ENCODE measurements around the gene CUL7. TPM values are rescaled to one million over a fixed set of nuclear protein-coding genes. Genes with fewer than 3 reads are reported as not detected.
A peak's percentile ranks its signal among the peaks of the same experiment; 100 is the strongest.

Gene CUL7
- total RNA-seq, 1 donor: 48.5 TPM

DNA sequence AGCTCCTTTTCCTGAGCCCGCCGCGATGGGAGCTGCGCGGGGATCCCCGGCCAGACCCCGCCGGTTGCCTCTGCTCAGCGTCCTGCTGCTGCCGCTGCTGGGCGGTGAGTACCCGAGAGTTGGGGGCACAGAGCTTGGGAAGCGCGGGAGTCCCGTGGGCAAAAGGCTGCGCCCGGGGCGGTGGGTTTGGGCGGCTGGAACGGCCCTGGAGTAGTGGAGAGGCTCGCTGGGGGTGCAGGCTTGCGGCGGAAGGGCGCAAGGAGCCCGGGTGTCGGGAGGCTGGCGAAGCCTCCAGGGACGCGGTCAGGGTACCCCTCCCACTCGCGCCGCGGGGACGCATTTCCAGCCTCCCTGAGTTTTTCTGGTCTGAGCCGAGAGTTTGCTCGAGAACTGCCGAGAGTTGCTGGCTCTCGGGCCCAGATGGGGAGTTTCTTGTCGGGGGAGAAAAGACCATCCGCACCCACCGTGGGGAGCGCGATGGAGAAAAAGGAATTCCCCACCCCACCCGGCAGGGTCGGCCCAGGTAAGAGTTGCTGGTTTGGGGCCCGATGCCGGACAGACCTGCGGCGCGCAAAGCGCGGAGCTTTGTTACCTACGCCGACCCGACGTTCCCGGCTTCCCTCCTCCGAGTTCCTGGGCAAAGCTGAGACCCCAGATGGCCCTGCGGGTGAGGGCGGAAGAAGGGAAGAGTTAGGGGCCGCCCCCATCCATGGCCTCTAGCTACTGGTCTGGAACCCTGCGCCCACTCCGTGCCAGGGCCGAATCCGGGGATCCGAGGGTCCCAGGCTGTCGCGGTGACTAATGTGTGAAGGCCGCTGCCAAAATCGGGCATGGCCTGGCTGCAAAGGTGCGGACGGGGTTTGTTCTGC lies 23.0 kb upstream of the CUL7 start:
- Histone ChIP-seq H3K4me2 (ENCODE audit: insufficient read depth, low read length) (peak overlapping the region; percentile 83), H4K20me1 (ENCODE audit: insufficient read depth, low read length) (peaks cover 8% of the 10 kb centered on the region), H3K27me3 (ENCODE audit: insufficient read depth, low read length) (no peaks in the 10 kb centered on the region), H3K4me1 (ENCODE audit: insufficient read depth, low read length) (peaks cover 32% of the 10 kb centered on the region), H3K9me3 (ENCODE audit: low read depth, low read length) (no peaks in the 10 kb centered on the region), H3K36me3 (ENCODE audit: insufficient read depth, low read length) (peaks cover 9% of the 10 kb centered on the region), H3K4me3 (ENCODE audit: insufficient read depth, low read length) (peak overlapping the region; percentile 90), H2AFZ (ENCODE audit: low read length) (peak overlapping the region; percentile 73), H3K79me2 (ENCODE audit: insufficient read depth, low read length) (peaks cover 43% of the 10 kb centered on the region), H3K27ac (ENCODE audit: low read depth, low read length) (peak overlapping the region; percentile 58)
- TF ChIP-seq, protein P1, sequence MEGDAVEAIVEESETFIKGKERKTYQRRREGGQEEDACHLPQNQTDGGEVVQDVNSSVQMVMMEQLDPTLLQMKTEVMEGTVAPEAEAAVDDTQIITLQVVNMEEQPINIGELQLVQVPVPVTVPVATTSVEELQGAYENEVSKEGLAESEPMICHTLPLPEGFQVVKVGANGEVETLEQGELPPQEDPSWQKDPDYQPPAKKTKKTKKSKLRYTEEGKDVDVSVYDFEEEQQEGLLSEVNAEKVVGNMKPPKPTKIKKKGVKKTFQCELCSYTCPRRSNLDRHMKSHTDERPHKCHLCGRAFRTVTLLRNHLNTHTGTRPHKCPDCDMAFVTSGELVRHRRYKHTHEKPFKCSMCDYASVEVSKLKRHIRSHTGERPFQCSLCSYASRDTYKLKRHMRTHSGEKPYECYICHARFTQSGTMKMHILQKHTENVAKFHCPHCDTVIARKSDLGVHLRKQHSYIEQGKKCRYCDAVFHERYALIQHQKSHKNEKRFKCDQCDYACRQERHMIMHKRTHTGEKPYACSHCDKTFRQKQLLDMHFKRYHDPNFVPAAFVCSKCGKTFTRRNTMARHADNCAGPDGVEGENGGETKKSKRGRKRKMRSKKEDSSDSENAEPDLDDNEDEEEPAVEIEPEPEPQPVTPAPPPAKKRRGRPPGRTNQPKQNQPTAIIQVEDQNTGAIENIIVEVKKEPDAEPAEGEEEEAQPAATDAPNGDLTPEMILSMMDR (IDR thresholded peaks at IDR 0.05; ENCODE audit: extremely low read depth, low read depth, low read length): no peak
- peak; percentile 90 for DNase-seq (ENCODE audit: insufficient read length, low spot score, missing footprints)

DNA sequence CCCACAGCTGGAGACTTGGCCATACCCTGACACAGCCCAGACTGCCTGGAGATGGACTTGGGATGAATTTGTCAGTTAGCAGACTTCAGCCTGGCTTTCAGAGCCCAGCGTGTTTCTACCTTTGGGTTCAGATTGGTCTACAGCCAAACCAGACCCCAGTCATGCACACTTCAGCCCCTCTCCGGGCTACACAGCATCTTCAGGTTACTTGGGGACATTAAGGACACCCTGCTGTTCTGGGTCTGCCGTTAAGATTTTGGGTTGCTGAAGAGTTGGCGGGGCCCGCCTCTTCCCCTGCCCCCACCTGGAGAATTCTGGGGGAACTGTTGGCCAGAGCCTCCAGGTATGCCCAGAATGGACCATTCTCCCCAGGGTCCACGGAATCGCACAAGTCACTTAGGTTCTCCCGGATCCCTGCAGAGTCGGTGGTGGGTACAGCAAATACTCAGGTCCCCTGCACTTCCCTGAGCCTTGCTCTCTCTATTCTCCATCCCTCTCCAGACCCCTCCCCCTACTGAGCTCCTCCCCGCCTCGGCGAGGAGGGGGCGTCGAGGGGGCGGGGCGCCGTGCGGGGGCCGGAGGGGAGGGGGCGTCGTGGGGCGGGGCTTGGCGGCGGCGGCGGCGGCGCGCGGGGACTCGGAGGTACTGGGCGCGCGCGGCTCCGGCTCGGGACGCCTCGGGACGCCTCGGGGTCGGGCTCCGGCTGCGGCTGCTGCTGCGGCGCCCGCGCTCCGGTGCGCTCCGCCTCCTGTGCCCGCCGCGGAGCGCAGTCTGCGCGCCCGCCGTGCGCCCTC lies 22.2 kb upstream of the CUL7 start, which contains the start of gene PTK7:
Gene PTK7 (plus strand): TSS at position 645 of the 794 bp plus-strand sequence. CDS start 175 bp downstream, outside the sequence.
- Histone ChIP-seq H3K4me1 (ENCODE audit: insufficient read depth, low read length) (peaks cover 32% of the 10 kb centered on the region), H2AFZ (ENCODE audit: low read length) (peak within 1 kb of the TSS; percentile 73), H3K4me2 (ENCODE audit: insufficient read depth, low read length) (peak within 1 kb of the TSS; percentile 83), H3K79me2 (ENCODE audit: insufficient read depth, low read length) (peaks cover 35% of the 10 kb centered on the region), H4K20me1 (ENCODE audit: insufficient read depth, low read length) (peaks cover 8% of the 10 kb centered on the region), H3K27me3 (ENCODE audit: insufficient read depth, low read length) (no peaks in the 10 kb centered on the region), H3K36me3 (ENCODE audit: insufficient read depth, low read length) (peaks cover 9% of the 10 kb centered on the region), H3K9me3 (ENCODE audit: low read depth, low read length) (no peaks in the 10 kb centered on the region), H3K27ac (ENCODE audit: low read depth, low read length) (peak within 1 kb of the TSS; percentile 58), H3K4me3 (ENCODE audit: insufficient read depth, low read length) (peak within 1 kb of the TSS; percentile 90)
- TF ChIP-seq, protein P1 (IDR thresholded peaks at IDR 0.05; ENCODE audit: extremely low read depth, low read depth, low read length): no peak
- DNase-seq (ENCODE audit: insufficient read length, low spot score, missing footprints): peak; percentile 94

DNA sequence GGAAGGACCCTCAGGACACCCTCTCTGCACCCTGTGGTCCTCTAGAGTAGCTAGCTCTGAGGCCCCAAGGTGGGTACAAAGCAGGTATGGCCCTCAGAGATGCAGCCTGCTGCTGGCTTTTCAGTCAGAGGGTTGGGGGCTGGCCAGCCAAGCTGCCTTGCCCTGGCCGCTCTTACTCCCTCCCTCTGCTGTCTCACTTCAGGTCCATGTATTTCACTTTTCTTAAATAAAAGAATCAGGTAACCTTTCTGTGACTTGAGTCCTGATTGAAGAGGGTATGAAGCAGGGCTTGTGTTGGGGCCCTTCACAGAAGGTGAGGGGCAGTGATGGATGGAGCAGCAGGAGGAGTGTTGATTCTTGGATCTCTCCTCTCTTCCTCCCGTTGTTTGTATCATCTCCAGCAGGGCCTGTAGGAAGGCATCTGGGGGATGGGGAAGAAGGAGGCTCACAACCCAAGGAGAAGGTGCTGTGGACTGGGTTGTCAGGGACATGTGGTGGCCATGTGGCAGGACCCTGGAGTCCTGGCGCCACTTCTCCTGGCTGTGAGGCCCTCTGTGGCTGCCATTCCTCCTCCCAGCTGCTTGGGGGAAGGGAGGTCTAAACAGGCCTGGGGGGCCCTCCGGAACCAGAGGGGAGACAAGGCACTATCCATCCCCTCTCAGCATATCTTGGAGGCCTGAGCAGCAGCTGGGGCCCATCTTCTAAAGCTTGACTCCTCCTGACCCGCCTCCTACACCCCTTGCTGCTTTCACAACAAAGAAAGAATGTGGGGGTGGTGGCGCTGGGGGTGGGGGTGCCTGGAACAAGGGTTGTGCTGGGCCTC lies 21.4 kb upstream of the CUL7 start:
- TF ChIP-seq, protein P1 (IDR thresholded peaks at IDR 0.05; ENCODE audit: extremely low read depth, low read depth, low read length): no peak
- Histone ChIP-seq H3K9me3 (ENCODE audit: low read depth, low read length) (no peaks in the 10 kb centered on the region), H3K4me3 (ENCODE audit: insufficient read depth, low read length) (peak overlapping the region; percentile 90), H3K4me2 (ENCODE audit: insufficient read depth, low read length) (peak overlapping the region; percentile 63), H2AFZ (ENCODE audit: low read length) (no peak overlapping the region), H4K20me1 (ENCODE audit: insufficient read depth, low read length) (peaks cover 8% of the 10 kb centered on the region), H3K27ac (ENCODE audit: low read depth, low read length) (no peak overlapping the region), H3K4me1 (ENCODE audit: insufficient read depth, low read length) (peaks cover 32% of the 10 kb centered on the region), H3K79me2 (ENCODE audit: insufficient read depth, low read length) (peaks cover 33% of the 10 kb centered on the region), H3K36me3 (ENCODE audit: insufficient read depth, low read length) (peaks cover 9% of the 10 kb centered on the region), H3K27me3 (ENCODE audit: insufficient read depth, low read length) (no peaks in the 10 kb centered on the region)
- peak; percentile 87 for DNase-seq (ENCODE audit: insufficient read length, low spot score, missing footprints)

Measured in osteoblast (primary cell).